Measurements from ENCODE around the gene C1orf226. TPM values are rescaled to one million over a fixed set of nuclear protein-coding genes. Genes with fewer than 3 reads are reported as not detected.

The C1orf226 gene
- total RNA-seq, 1 donor from 2014 or later = 5.1 TPM

DNA sequence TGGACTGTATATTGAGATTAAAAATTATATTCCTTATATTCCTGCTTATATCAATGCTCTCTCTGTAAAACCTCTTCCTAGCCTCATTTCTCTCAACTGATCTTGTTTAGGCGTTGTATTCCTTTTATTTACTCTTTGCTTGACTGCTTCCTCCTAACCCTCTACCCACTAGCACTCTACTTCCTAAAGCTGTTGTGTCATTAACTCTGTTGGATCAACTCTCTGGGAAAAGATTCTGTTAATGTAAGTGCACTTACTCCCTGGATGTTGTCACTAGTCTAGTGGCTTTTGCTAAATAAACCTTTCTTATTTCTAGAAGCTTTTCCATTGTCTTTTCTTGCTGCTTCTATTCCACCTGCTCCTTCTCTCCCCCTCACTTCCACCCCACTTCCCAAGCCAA is 11.4 kb upstream of the C1orf226 start:
- TF ChIP-seq, protein P1, sequence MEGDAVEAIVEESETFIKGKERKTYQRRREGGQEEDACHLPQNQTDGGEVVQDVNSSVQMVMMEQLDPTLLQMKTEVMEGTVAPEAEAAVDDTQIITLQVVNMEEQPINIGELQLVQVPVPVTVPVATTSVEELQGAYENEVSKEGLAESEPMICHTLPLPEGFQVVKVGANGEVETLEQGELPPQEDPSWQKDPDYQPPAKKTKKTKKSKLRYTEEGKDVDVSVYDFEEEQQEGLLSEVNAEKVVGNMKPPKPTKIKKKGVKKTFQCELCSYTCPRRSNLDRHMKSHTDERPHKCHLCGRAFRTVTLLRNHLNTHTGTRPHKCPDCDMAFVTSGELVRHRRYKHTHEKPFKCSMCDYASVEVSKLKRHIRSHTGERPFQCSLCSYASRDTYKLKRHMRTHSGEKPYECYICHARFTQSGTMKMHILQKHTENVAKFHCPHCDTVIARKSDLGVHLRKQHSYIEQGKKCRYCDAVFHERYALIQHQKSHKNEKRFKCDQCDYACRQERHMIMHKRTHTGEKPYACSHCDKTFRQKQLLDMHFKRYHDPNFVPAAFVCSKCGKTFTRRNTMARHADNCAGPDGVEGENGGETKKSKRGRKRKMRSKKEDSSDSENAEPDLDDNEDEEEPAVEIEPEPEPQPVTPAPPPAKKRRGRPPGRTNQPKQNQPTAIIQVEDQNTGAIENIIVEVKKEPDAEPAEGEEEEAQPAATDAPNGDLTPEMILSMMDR (IDR thresholded peaks at IDR 0.05; ENCODE audit: unreplicated experiment) = no peak
- Mint-ChIP-seq H3K4me3 (no peak overlapping the region), H3K27ac (no peak overlapping the region)

DNA sequence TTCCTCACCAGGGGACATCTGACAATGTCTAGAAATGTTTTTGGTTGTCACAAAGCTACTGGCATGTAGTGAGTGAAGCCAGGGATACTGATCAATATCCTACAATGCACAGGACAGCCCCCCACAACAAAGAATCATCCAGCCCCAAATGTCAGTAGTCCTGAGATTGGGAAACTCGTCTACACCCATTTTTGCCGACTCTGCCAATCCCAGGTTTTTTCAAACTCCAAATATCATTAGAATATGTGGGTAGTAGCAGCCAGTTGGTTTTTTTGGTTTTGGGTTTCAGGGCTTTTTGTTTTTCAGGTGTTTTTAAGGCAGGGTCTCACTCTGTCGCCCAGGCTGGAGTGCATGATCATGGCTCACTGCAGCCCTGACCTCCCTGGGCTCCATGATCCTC is 10.8 kb upstream of the C1orf226 start:
- no peaks in the 10 kb centered on the region for H3K4me1 Mint-ChIP-seq
- H3K27ac Mint-ChIP-seq = no peak overlapping the region
- H3K4me3 Mint-ChIP-seq = no peak overlapping the region
- no peak for DNase-seq (ENCODE audit: low spot score in 2 of 2, unreplicated experiment in 2 of 2)
- H3K27me3 Mint-ChIP-seq (ENCODE audit: low read depth) = no peaks in the 10 kb centered on the region
- TF ChIP-seq, protein P1 (IDR thresholded peaks at IDR 0.05; ENCODE audit: unreplicated experiment) = no peak
- H3K9me3 Mint-ChIP-seq = no peaks in the 10 kb centered on the region
- H3K36me3 Mint-ChIP-seq = no peaks in the 10 kb centered on the region

More for the DNA sequence above, 11.4 kb upstream of the C1orf226 start:
- Mint-ChIP-seq H3K9me3 (no peaks in the 10 kb centered on the region), H3K4me1 (no peaks in the 10 kb centered on the region), H3K36me3 (no peaks in the 10 kb centered on the region), H3K27me3 (ENCODE audit: low read depth) (no peaks in the 10 kb centered on the region)
- DNase-seq (ENCODE audit: low spot score in 2 of 2, unreplicated experiment in 2 of 2) = no peak

DNA sequence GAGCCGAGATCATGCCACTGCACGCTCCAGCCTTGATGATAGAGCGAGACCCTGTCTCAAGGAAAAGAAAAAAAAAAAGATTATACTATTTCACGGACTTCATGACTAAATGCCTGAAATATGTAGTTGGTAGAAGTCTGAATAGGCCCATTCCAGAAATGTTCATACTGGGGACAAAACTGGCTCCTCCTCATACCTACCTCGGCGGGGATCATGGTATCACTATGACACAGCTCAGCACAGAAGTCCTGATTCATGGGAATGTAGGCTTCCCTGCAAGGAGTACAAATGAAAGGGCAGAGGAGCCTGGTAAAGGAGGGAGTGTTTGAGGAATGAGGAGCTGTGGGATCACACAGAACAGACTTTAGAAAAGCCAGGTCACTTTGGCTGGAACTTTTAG is 9.9 kb upstream of the C1orf226 start:
- TF ChIP-seq, protein P1 (IDR thresholded peaks at IDR 0.05; ENCODE audit: unreplicated experiment) = no peak
- DNase-seq (ENCODE audit: low spot score in 2 of 2, unreplicated experiment in 2 of 2) = no peak
- H3K9me3 Mint-ChIP-seq = no peaks in the 10 kb centered on the region
- no peaks in the 10 kb centered on the region for H3K4me1 Mint-ChIP-seq
- H3K4me3 Mint-ChIP-seq = no peak overlapping the region
- no peaks in the 10 kb centered on the region for H3K36me3 Mint-ChIP-seq
- no peak overlapping the region for H3K27ac Mint-ChIP-seq
- H3K27me3 Mint-ChIP-seq (ENCODE audit: low read depth) = no peaks in the 10 kb centered on the region

DNA sequence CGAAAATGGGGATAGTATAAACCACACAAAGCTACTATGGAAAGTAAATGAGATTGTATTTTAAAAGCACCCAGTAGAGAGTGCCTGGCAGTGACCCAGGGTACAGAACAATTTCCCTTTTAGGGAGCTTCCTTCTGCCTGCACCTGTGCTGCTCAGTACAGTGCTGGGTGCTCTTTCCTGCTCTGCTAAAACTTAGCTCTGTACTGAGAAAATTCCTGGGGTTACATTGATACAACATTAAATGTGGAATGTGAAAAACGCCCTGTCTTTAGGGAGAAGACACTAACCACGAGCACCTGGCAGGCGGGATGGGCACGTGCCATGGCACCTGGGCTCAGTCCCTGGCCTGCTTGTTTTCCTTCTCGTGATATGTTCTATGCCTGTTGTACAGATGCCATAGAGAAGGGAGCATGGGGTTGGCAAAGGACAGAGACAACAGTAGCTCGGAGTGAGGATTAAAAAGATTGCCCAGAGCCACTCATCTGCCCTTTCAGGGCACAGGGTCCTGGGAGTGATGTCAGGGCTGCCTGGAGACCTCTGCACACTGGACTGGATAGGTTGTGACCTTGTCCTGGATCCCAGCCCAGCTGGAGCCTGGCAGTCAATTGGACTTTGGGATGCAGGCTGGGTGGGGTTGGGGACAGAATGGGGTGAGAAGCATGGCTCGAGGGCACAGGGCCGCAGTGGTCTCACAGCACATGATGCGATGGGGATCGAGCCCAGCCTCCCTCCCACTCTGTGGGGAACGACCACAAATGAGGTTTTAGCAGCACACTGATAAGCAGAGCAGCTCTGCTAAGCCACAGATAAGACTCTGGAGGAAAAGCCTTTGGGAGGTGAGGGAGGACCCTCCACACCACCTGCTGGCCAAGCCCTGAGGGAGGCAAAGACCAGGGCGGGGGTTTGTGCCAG is 9.1 kb upstream of the C1orf226 start:
- TF ChIP-seq, protein P1 (IDR thresholded peaks at IDR 0.05; ENCODE audit: unreplicated experiment) = no peak
- H3K4me1 Mint-ChIP-seq = no peaks in the 10 kb centered on the region
- no peaks in the 10 kb centered on the region for H3K36me3 Mint-ChIP-seq

DNA sequence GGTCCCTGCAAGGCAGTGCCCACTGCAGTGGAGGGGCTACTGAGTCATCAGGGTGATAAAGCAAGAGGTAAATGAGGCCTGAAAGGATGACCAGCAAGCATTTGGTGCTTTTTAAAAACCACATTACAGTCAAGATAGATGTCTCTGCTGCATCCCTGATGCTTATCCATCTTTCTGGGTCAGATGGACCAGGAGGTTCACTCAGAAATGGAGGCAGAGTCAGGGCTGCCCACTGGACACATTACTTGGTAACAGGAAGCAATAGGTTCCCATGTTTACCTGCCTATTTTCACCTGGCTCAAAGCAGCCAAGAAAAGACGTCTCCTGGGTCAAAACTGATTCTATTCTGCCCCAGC is 8.5 kb upstream of the C1orf226 start:
- TF ChIP-seq, protein P1 (IDR thresholded peaks at IDR 0.05; ENCODE audit: unreplicated experiment) = no peak
- Mint-ChIP-seq H3K27me3 (ENCODE audit: low read depth) (no peaks in the 10 kb centered on the region), H3K27ac (no peak overlapping the region), H3K4me1 (no peaks in the 10 kb centered on the region), H3K36me3 (no peaks in the 10 kb centered on the region), H3K4me3 (no peak overlapping the region), H3K9me3 (no peaks in the 10 kb centered on the region)
- DNase-seq (ENCODE audit: low spot score in 2 of 2, unreplicated experiment in 2 of 2) = no peak

More for the DNA sequence above, 9.1 kb upstream of the C1orf226 start:
- H3K9me3 Mint-ChIP-seq = no peaks in the 10 kb centered on the region
- no peak for DNase-seq (ENCODE audit: low spot score in 2 of 2, unreplicated experiment in 2 of 2)
- H3K27ac Mint-ChIP-seq = no peak overlapping the region
- H3K27me3 Mint-ChIP-seq (ENCODE audit: low read depth) = no peaks in the 10 kb centered on the region
- no peak overlapping the region for H3K4me3 Mint-ChIP-seq

Measured in mesothelial cell of epicardium (in vitro differentiated cells).